T1000 (cell line): ENCODE data around the gene OBSCN.
"Not testable (repeated sequence)": the region's sequence is repeated elsewhere in the genome, so short reads cannot be mapped to it uniquely, and the experiment has no call there.

Experiments used
- DNase-seq: peaks from one replicate; lab custom pipeline; 2025; ENCODE audit warnings: mixed read lengths; lab: John Stamatoyannopoulos, UW

Gene OBSCN

GRCh38 chr1:228172591-228173527 lies 35.0 kb upstream of the OBSCN start:
- DNase-seq = no peak

- DNase-seq = peak; percentile 22
These were observed 34.0 kb upstream of the OBSCN start for GRCh38 chr1:228173528-228174481.

- DNase-seq = no peak
These were observed 33.1 kb upstream of the OBSCN start for GRCh38 chr1:228174482-228175315.

GRCh38 chr1:228175316-228176023 lies 32.4 kb upstream of the OBSCN start:
- DNase-seq = no peak

- DNase-seq = no peak
These were observed 31.8 kb upstream of the OBSCN start for GRCh38 chr1:228176024-228176395.

- DNase-seq = no peak
These were observed 31.2 kb upstream of the OBSCN start for GRCh38 chr1:228176461-228177182.

GRCh38 chr1:228177183-228177475 lies 30.7 kb upstream of the OBSCN start:
- no peak for DNase-seq

- no peak for DNase-seq
These were observed 29.8 kb upstream of the OBSCN start for GRCh38 chr1:228177721-228178710.

GRCh38 chr1:228178737-228179684 lies 28.8 kb upstream of the OBSCN start:
- DNase-seq = no peak

GRCh38 chr1:228180271-228180958 lies 27.4 kb upstream of the OBSCN start:
- DNase-seq = no peak

- DNase-seq = no peak
These were observed 26.7 kb upstream of the OBSCN start for GRCh38 chr1:228180959-228181644.

GRCh38 chr1:228181645-228182034 lies 26.2 kb upstream of the OBSCN start:
- no peak for DNase-seq

GRCh38 chr1:228182296-228183030 lies 25.4 kb upstream of the OBSCN start:
- no peak for DNase-seq

- no peak for DNase-seq
These were observed 23.7 kb upstream of the OBSCN start for GRCh38 chr1:228184152-228184551.

GRCh38 chr1:228185641-228185965 lies 22.2 kb upstream of the OBSCN start:
- no peak for DNase-seq

- DNase-seq = not testable (repeated sequence)
These were observed 19.6 kb upstream of the OBSCN start for GRCh38 chr1:228188249-228188648.

GRCh38 chr1:228190182-228190581 lies 17.7 kb upstream of the OBSCN start:
- DNase-seq = no peak
